GM12874 (cell line): ENCODE data around the gene PIBF1.

Experiments
- CTCF ChIP-seq: IDR thresholded peaks from 2 replicates; pipeline ENCODE4 v1.5.1; 2011; ENCODE audit warnings: low read depth, mild to moderate bottlenecking, control low read depth, low read length, moderate library complexity; ENCODE audit not compliant: insufficient read depth

Gene PIBF1

GRCh38 chr13:73034901-73035300, 253.0 kb downstream of the PIBF1 start:
- no peak for TF ChIP-seq CTCF

- no peak for TF ChIP-seq CTCF
These were observed 253.7 kb downstream of the PIBF1 start for GRCh38 chr13:73035660-73036059.

GRCh38 chr13:73036566-73036965, 254.6 kb downstream of the PIBF1 start:
- TF ChIP-seq CTCF = no peak

- no peak for TF ChIP-seq CTCF
These were observed 256.1 kb downstream of the PIBF1 start for GRCh38 chr13:73038064-73038463.

- no peak for TF ChIP-seq CTCF
These were observed 257.5 kb downstream of the PIBF1 start for GRCh38 chr13:73039201-73040108.

- no peak for TF ChIP-seq CTCF
These were observed 258.6 kb downstream of the PIBF1 start for GRCh38 chr13:73040484-73040883.

GRCh38 chr13:73040968-73041596, 259.1 kb downstream of the PIBF1 start:
- TF ChIP-seq CTCF = no peak
